Tibial nerve (tissue), 4 donors: Measurements from ENCODE around the gene POF1B.

Experiments
- CTCF ChIP-seq, 5 experiments: fragments of 200-600 bp in 3 of 5; fragments of 450-650 bp in 2 of 5; sonication (generic) in 3 of 5; IDR thresholded peaks; one replicate each; pipeline ENCODE4 v1.5.1; 2016 to 2019; ENCODE audit warnings: antibody characterized with exemption in 5 of 5, mild to moderate bottlenecking in 3 of 5, moderate library complexity in 2 of 5
- EP300 ChIP-seq, 2 donors: sonication (generic); formaldehyde crosslinking; IDR thresholded peaks; one replicate each; pipeline ENCODE4 v1.6.1; 2017; ENCODE audit warnings: antibody characterized with exemption in 2 of 2, mild to moderate bottlenecking in 1 of 2
- POLR2A ChIP-seq, 2 donors: fragments of 450-650 bp; IDR thresholded peaks; one replicate each; pipeline ENCODE4 v1.6.1; 2017; ENCODE audit warnings: antibody characterized with exemption in 2 of 2, mild to moderate bottlenecking in 2 of 2, moderate library complexity in 2 of 2

- no peak for TF ChIP-seq POLR2A (IDR thresholded peaks at IDR 0.05)
- TF ChIP-seq CTCF (IDR thresholded peaks at IDR 0.05), result no peak
- TF ChIP-seq EP300 (IDR thresholded peaks at IDR 0.05), result no peak
Observed at GRCh38 chrX:85345523-85345922, 33.9 kb downstream of the POF1B start.
